H1 (cell line): ENCODE results near the gene KLK10. TPM values are rescaled to one million over a fixed set of nuclear protein-coding genes. Genes with fewer than 3 reads are reported as not detected.
A peak's percentile ranks its signal among the peaks of the same experiment; 100 is the strongest.

Experiments
- MAX ChIP-seq: IDR thresholded peaks from 2 replicates; pipeline ENCODE4 v1.6.1; 2012; ENCODE audit warnings: inconsistent platforms
- POU5F1 ChIP-seq: IDR thresholded peaks from 2 replicates; pipeline ENCODE4 v1.6.1; 2011; ENCODE audit warnings: low read depth, mild to moderate bottlenecking, low read length, moderate library complexity
- RAD21 ChIP-seq, 2 experiments: IDR thresholded peaks in 1 of 2; conservative IDR thresholded peaks in 1 of 2; 2 replicates each; pipeline ENCODE4 v1.6.1; 2011; ENCODE audit warnings: low read depth in 2 of 2, low read length in 2 of 2, improper control_type of control experiment in 1 of 2, inconsistent platforms in 1 of 2, mild to moderate bottlenecking in 1 of 2, moderate library complexity in 1 of 2
- RFX5 ChIP-seq: IDR thresholded peaks from 2 replicates; pipeline ENCODE4 v1.6.1; 2011; ENCODE audit warnings: low read depth, low read length, improper control_type of control experiment, borderline replicate concordance
- polyA plus RNA-seq, 7 experiments: library from polyadenylated mRNA; depleted of rRNA in 3 of 7; stranded (reverse) in 5 of 7; unstranded in 2 of 7; fragments of >200 nt in 5 of 7; fragments of 200-250 nt in 2 of 7; gene quantifications; 1 replicate in 5 of 7; 2 replicates in 1 of 7; 4 replicates in 1 of 7; pipeline versions ENCODE4 v1.2.1 to v1.2.3, GENCODE V29; 2011 to 2013; ENCODE audit warnings: missing spikeins in 2 of 7, mixed read lengths in 2 of 7
- total RNA-seq: library from RNA; stranded (reverse); fragmentation: NEBNext Ultra II Directional; extraction: Animal tissue kit (Norgen Biotek cat#: 25700); gene quantifications from 2 replicates; pipeline ENCODE4 v1.2.1, GENCODE V29; 2021
- TF ChIP-seq, protein P1 (sequence below): fragments of 300-600 bp; sonication (generic); IDR thresholded peaks from 2 replicates; pipeline ENCODE4 v1.7.1; 2012; ENCODE audit warnings: low read length, moderate library complexity, mild to moderate bottlenecking, inconsistent platforms; ENCODE audit not compliant: insufficient replicate concordance

KLK10 gene
- total and polyA plus RNA-seq, 2 of the 8 experiments (the other 6 are each of a cell fraction or from before 2014, with no cell fraction given) = 4.8 to 9.7 TPM

DNA sequence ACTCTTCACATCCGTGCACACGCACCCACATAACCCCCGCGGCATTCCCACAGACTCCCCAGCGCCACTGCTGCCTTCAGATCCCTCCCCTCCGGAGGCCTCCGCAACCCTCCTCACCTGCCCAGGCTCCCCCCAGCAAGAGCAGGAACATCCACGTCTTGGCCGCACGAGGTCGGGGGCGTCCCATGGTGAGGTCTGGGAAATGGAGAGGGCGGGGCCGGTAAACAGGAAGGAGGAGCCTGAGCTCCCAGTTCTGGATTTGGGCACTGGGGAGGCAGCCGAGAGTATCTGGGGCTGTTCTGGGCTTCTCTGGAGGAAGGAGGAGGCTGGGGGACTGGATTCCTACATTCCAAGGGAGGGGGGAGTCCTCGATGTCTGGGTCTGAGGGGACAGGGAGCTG lies 18.5 kb downstream of the KLK10 start (continued):
- TF ChIP-seq, protein P1, sequence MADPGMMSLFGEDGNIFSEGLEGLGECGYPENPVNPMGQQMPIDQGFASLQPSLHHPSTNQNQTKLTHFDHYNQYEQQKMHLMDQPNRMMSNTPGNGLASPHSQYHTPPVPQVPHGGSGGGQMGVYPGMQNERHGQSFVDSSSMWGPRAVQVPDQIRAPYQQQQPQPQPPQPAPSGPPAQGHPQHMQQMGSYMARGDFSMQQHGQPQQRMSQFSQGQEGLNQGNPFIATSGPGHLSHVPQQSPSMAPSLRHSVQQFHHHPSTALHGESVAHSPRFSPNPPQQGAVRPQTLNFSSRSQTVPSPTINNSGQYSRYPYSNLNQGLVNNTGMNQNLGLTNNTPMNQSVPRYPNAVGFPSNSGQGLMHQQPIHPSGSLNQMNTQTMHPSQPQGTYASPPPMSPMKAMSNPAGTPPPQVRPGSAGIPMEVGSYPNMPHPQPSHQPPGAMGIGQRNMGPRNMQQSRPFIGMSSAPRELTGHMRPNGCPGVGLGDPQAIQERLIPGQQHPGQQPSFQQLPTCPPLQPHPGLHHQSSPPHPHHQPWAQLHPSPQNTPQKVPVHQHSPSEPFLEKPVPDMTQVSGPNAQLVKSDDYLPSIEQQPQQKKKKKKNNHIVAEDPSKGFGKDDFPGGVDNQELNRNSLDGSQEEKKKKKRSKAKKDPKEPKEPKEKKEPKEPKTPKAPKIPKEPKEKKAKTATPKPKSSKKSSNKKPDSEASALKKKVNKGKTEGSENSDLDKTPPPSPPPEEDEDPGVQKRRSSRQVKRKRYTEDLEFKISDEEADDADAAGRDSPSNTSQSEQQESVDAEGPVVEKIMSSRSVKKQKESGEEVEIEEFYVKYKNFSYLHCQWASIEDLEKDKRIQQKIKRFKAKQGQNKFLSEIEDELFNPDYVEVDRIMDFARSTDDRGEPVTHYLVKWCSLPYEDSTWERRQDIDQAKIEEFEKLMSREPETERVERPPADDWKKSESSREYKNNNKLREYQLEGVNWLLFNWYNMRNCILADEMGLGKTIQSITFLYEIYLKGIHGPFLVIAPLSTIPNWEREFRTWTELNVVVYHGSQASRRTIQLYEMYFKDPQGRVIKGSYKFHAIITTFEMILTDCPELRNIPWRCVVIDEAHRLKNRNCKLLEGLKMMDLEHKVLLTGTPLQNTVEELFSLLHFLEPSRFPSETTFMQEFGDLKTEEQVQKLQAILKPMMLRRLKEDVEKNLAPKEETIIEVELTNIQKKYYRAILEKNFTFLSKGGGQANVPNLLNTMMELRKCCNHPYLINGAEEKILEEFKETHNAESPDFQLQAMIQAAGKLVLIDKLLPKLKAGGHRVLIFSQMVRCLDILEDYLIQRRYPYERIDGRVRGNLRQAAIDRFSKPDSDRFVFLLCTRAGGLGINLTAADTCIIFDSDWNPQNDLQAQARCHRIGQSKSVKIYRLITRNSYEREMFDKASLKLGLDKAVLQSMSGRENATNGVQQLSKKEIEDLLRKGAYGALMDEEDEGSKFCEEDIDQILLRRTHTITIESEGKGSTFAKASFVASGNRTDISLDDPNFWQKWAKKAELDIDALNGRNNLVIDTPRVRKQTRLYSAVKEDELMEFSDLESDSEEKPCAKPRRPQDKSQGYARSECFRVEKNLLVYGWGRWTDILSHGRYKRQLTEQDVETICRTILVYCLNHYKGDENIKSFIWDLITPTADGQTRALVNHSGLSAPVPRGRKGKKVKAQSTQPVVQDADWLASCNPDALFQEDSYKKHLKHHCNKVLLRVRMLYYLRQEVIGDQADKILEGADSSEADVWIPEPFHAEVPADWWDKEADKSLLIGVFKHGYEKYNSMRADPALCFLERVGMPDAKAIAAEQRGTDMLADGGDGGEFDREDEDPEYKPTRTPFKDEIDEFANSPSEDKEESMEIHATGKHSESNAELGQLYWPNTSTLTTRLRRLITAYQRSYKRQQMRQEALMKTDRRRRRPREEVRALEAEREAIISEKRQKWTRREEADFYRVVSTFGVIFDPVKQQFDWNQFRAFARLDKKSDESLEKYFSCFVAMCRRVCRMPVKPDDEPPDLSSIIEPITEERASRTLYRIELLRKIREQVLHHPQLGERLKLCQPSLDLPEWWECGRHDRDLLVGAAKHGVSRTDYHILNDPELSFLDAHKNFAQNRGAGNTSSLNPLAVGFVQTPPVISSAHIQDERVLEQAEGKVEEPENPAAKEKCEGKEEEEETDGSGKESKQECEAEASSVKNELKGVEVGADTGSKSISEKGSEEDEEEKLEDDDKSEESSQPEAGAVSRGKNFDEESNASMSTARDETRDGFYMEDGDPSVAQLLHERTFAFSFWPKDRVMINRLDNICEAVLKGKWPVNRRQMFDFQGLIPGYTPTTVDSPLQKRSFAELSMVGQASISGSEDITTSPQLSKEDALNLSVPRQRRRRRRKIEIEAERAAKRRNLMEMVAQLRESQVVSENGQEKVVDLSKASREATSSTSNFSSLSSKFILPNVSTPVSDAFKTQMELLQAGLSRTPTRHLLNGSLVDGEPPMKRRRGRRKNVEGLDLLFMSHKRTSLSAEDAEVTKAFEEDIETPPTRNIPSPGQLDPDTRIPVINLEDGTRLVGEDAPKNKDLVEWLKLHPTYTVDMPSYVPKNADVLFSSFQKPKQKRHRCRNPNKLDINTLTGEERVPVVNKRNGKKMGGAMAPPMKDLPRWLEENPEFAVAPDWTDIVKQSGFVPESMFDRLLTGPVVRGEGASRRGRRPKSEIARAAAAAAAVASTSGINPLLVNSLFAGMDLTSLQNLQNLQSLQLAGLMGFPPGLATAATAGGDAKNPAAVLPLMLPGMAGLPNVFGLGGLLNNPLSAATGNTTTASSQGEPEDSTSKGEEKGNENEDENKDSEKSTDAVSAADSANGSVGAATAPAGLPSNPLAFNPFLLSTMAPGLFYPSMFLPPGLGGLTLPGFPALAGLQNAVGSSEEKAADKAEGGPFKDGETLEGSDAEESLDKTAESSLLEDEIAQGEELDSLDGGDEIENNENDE = no peak
- TF ChIP-seq MAX (peak; percentile 83), RAD21 (IDR thresholded peaks at IDR 0.05 in 1 of 2, conservative IDR thresholded peaks at IDR 0.05 in 1 of 2; ENCODE audit: low read depth in 2 of 2, low read length in 2 of 2) (peak; percentile 23 to 51; a peak in 2 of 4 replicates), RFX5 (no peak), POU5F1 (no peak)
